ENCODE data around the gene DCAF12. TPM values are rescaled to one million over a fixed set of nuclear protein-coding genes. Genes with fewer than 3 reads are reported as not detected.
A peak's percentile ranks its signal among the peaks of the same experiment; 100 is the strongest.

DCAF12 gene
- total and polyA plus RNA-seq, 2 donors (not counting 1 experiment from before 2014, with no cell fraction given), result 1.1 to 1.9 TPM

GRCh38 chr9:34049630-34050384 is 76.7 kb downstream of the DCAF12 start:
- Histone ChIP-seq H3K36me3 (replicated peaks in 1 of 2; ENCODE audit: control extremely low read depth in 1 of 2, control insufficient read depth in 1 of 2, extremely low read depth in 1 of 2, insufficient read depth in 2 of 2, low read length in 1 of 2) (no peaks in the 10 kb centered on the region), H3K9ac (ENCODE audit: low read length) (peak overlapping the region; percentile 76), H3K79me2 (ENCODE audit: control insufficient read depth, insufficient read depth, low read length) (peaks cover 36% of the 10 kb centered on the region), H3K4me3 (ENCODE audit: control extremely low read depth in 1 of 5, extremely low read depth in 1 of 5, insufficient read depth in 1 of 5, low read depth in 2 of 5, low read length in 4 of 5) (peak overlapping the region; percentile 74 to 95 (median 90)), H3K27ac (ENCODE audit: low read length in 2 of 2) (peak overlapping the region in 1 of 2 donors; percentile 87), H3K27me3 (replicated peaks in 1 of 4; ENCODE audit: control extremely low read depth in 1 of 4, control insufficient read depth in 3 of 4, insufficient read depth in 4 of 4, low read length in 3 of 4) (no peaks in the 10 kb centered on the region), H3K4me1 (ENCODE audit: control insufficient read depth in 2 of 2, insufficient read depth in 2 of 2, low read length in 2 of 2) (peaks cover 15 to 22% of the 10 kb centered on the region in 2 donors), H3K9me3 (ENCODE audit: control extremely low read depth in 1 of 3, control insufficient read depth in 2 of 3, insufficient read depth in 1 of 3, low read length in 2 of 3) (peaks cover 0 to 3% (median 0%) of the 10 kb centered on the region in 3 donors), H2AFZ (ENCODE audit: insufficient read depth, low read depth, low read length, poor library complexity, severe bottlenecking) (peak overlapping the region; percentile 93), H4K20me1 (ENCODE audit: control insufficient read depth, insufficient read depth, low read length, poor library complexity, severe bottlenecking) (peaks cover 18% of the 10 kb centered on the region), H3K4me2 (replicated peaks; ENCODE audit: low read depth, low read length, poor library complexity, severe bottlenecking) (peak overlapping the region; percentile 86)
- ATAC-seq (ENCODE audit: low read depth) (no peak), DNase-seq (peak; percentile 25)
- H3K9me3 Mint-ChIP-seq (ENCODE audit: insufficient read depth), result no peaks in the 10 kb centered on the region
- POLR2A ChIA-PET, result interaction anchor here (0.6 to 2.0 kb wide), 2 partner anchors 30 to 129 kb away, joined by 3 to 8 read pairs; partner anchors contain the start of gene UBAP1
- H3K27ac Mint-ChIP-seq, result peak overlapping the region; percentile 100
- no peaks in the 10 kb centered on the region for H3K27me3 Mint-ChIP-seq
- peaks cover 26% of the 10 kb centered on the region for H3K4me1 Mint-ChIP-seq
- intact Hi-C loops (cut with micrococcal nuclease), result loop anchor here (1.0 to 10.0 kb wide), 4 partner anchors 76 to 785 kb away; partner anchors contain the start of genes BAG1, CHMP5, DCAF12 and UBAP1
- no peak for TF ChIP-seq CTCF (IDR thresholded peaks at IDR 0.05)
- no peak for TF ChIP-seq EZH2 (IDR thresholded peaks at IDR 0.05; ENCODE audit: borderline replicate concordance, insufficient read depth, low read depth, low read length, poor library complexity, severe bottlenecking)
- peak overlapping the region; percentile 100 for H3K4me3 Mint-ChIP-seq
- CTCF ChIA-PET, result interaction anchor here (1.2 to 1.5 kb wide), 3 partner anchors 38 to 329 kb away, joined by 3 to 4 read pairs (median 4); partner anchors contain the start of gene UBAP1
- WGBS (ENCODE audit: insufficient coverage), result 50% methylated on average over 2 of the region's 18 CpGs
